GM18498 (cell line): ENCODE data around the gene SPEG.

Experiments
- ATAC-seq: cut with Tn5 transposase; IDR thresholded peaks from one replicate; pipeline ENCODE4 v1.9.1; 2021; ENCODE audit warnings: mild to moderate bottlenecking, moderate library complexity; ENCODE audit not compliant: unreplicated experiment

Gene SPEG

GRCh38 chr2:219508444-219508734 lies 73.7 kb downstream of the SPEG start:
- ATAC-seq: no peak

- ATAC-seq: peak; percentile 17
These were observed 74.5 kb downstream of the SPEG start for GRCh38 chr2:219508971-219509779.

GRCh38 chr2:219509780-219510511 lies 75.3 kb downstream of the SPEG start:
- peak; percentile 60 for ATAC-seq

GRCh38 chr2:219510512-219511135 lies 76.0 kb downstream of the SPEG start:
- ATAC-seq: no peak

- no peak for ATAC-seq
These were observed 77.1 kb downstream of the SPEG start for GRCh38 chr2:219511547-219512325.

- ATAC-seq: no peak
These were observed 78.0 kb downstream of the SPEG start for GRCh38 chr2:219512524-219513216.

- ATAC-seq: no peak
These were observed 79.1 kb downstream of the SPEG start for GRCh38 chr2:219513787-219514186.

GRCh38 chr2:219514196-219514761 lies 79.6 kb downstream of the SPEG start, which contains the start of gene ASIC4:
TSS of gene ASIC4 (plus strand) at chr2:219514482. CDS start at chr2:219514725, 243 bp downstream.
- ATAC-seq: no peak

GRCh38 chr2:219514836-219515235 lies 80.2 kb downstream of the SPEG start:
- no peak for ATAC-seq

- ATAC-seq: no peak
These were observed 81.4 kb downstream of the SPEG start for GRCh38 chr2:219515874-219516629.

GRCh38 chr2:219516888-219517287 lies 82.2 kb downstream of the SPEG start:
- no peak for ATAC-seq

- no peak for ATAC-seq
These were observed 83.5 kb downstream of the SPEG start for GRCh38 chr2:219517954-219518778.

GRCh38 chr2:219519526-219519916 lies 84.9 kb downstream of the SPEG start:
- no peak for ATAC-seq

- no peak for ATAC-seq
These were observed 85.4 kb downstream of the SPEG start for GRCh38 chr2:219520079-219520478.

GRCh38 chr2:219521066-219521880 lies 86.6 kb downstream of the SPEG start:
- no peak for ATAC-seq

- no peak for ATAC-seq
These were observed 87.7 kb downstream of the SPEG start for GRCh38 chr2:219522111-219523030.
